Aorta (tissue), 5 donors: ENCODE measurements around the gene PLEKHG2. TPM values are rescaled to one million over a fixed set of nuclear protein-coding genes. Genes with fewer than 3 reads are reported as not detected.

Experiments
- ATAC-seq: fragments of 200-7000 bp; cut with Tn5 transposase; one replicate; pipeline ENCODE4 v1.9.1; 2022; ENCODE audit warnings: moderate library complexity; ENCODE audit not compliant: low FRiP score
- DNase-seq, 2 donors: peaks; one replicate each; pipeline ENCODE4 v3.0.0-alpha.2; 2020
- H3K27ac ChIP-seq, 2 donors: one replicate each; pipeline ENCODE4 v1.5.1; 2013; ENCODE audit warnings: low read length in 2 of 2, mild to moderate bottlenecking in 2 of 2, moderate library complexity in 2 of 2, control low read depth in 1 of 2, inconsistent platforms in 1 of 2, low read depth in 1 of 2
- H3K27me3 ChIP-seq, 2 donors: one replicate each; pipeline ENCODE4 v1.6.1; 2013; ENCODE audit warnings: control low read depth in 1 of 2, low read length in 1 of 2, mild to moderate bottlenecking in 1 of 2, moderate library complexity in 1 of 2; ENCODE audit not compliant: insufficient read depth in 2 of 2, control insufficient read depth in 1 of 2
- H3K36me3 ChIP-seq, 2 donors: one replicate each; pipeline ENCODE4 v1.6.1; 2013; ENCODE audit warnings: control low read depth in 1 of 2, low read length in 1 of 2, mild to moderate bottlenecking in 1 of 2; ENCODE audit not compliant: insufficient read depth in 2 of 2, control insufficient read depth in 1 of 2
- H3K4me1 ChIP-seq, 2 donors: one replicate each; pipeline ENCODE4 v1.6.1; 2013; ENCODE audit warnings: low read length in 2 of 2, control low read depth in 1 of 2, mild to moderate bottlenecking in 1 of 2, moderate library complexity in 1 of 2; ENCODE audit not compliant: insufficient read depth in 2 of 2, control insufficient read depth in 1 of 2
- H3K4me3 ChIP-seq, 2 donors: one replicate each; pipeline ENCODE4 v1.5.1; 2013; ENCODE audit warnings: low read length in 2 of 2, control low read depth in 1 of 2, mild to moderate bottlenecking in 1 of 2
- H3K9me3 ChIP-seq: one replicate; pipeline ENCODE4 v1.6.1; 2013; ENCODE audit warnings: mild to moderate bottlenecking, low read length; ENCODE audit not compliant: control insufficient read depth
- WGBS, 2 donors: extraction: QIAGEN DNeasy Blood & Tissue Kit; methylation state at CpG; one replicate each; pipeline ENCODE4 v1.1.7; 2013; 5-methylcytosine and 5-hydroxymethylcytosine counted together
- intact Hi-C, 2 donors: fragments of 100-400 bp; cut with DNase I; formaldehyde crosslinking; loops; one replicate each; pipeline versions ENCODE4 v1.14.2 to v1.15.0; 2022
- microRNA-seq, 2 donors: library from miRNA; unstranded; fragments of <30 nt; microRNA quantifications; one replicate each; pipeline ENCODE4 v1.2.0, GENCODE V29; 2020
- polyA plus RNA-seq, 2 donors: library from polyadenylated mRNA; stranded (reverse); fragments of 200-250 nt; gene quantifications; one replicate each; pipeline ENCODE4 v1.2.3, GENCODE V29; 2013
- total RNA-seq, 2 donors: library from RNA; stranded (reverse); fragmentation: NEBNext Ultra II Directional; extraction: Animal tissue kit (Norgen Biotek cat#: 25700); gene quantifications; one replicate each; pipeline ENCODE4 v1.2.1, GENCODE V29; 2021
- donor health status: healthy with polysubstance abuse.
- donor health status: Bipolar disorder and iron deficiency.
- donor health status: DM: no; HTN: no; CAD: no.
- donor health status: DM: no; HTN: no; CAD: no.
- donor health status: DM: yes; HTN: yes; CAD: no.

PLEKHG2 gene
- total and polyA plus RNA-seq, 4 donors, result 15.3 to 98.1 (median 80.4) TPM

DNA sequence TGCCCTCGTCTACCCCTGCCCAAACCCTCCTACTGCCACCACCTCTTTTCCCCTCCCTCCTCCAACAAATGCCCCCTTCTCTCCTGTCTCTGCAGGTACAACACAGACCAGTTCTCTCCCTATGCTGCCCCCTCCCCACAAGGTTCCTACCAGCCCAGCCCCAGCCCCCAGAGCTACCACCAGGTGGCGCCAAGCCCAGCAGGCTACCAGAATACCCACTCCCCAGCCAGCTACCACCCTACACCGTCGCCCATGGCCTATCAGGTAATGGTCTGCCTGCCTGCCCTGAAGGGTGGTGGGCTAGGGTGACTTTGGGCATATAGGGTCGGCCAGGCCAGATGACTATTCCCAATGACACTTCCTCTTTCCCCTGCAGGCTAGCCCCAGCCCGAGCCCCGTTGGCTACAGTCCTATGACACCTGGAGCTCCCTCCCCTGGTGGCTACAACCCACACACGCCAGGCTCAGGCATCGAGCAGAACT, 61.7 kb downstream of the PLEKHG2 start:
- H3K36me3 ChIP-seq, result peaks cover 0 to 10% of the 10 kb centered on the region in 2 donors
- ATAC-seq (peak; percentile 70), DNase-seq (peak in 1 of 2 donors; percentile 88)
- intact Hi-C loops, result loop anchor here (5.0 kb wide), 1 partner anchor 58 kb away; the partner anchor contains the start of gene EID2B (in 2 of the 2)
- no peak overlapping the region for H3K27ac ChIP-seq
- H3K4me1 ChIP-seq, result no peaks in the 10 kb centered on the region
- no peaks in the 10 kb centered on the region for H3K27me3 ChIP-seq
- 40 to 44% methylated on average over 8 to 9 of the region's 9 CpGs for WGBS, 2 donors
- no peaks in the 10 kb centered on the region for H3K9me3 ChIP-seq
- H3K4me3 ChIP-seq, result no peak overlapping the region

DNA sequence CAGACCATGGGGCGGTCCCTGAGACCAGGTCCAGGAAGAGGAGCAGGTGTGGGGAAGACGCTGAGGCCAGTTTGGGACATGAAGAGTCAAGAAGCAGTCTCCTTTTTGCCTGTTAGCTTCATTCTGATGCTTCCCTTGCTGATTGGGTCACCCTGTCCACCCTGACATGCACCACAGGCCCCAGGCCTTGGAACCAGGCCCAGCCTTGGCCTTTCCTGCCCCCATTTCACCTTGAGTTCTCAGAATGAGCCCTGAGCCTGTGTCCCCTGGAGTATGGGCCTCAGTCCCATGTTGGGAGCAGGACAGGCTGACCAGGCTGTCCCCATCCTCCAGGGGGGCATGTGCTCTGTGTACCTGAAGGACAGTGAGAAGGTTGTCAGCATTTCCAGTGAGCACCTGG, 63.3 kb downstream of the PLEKHG2 start:
- Histone ChIP-seq H3K27ac (no peak overlapping the region), H3K9me3 (no peaks in the 10 kb centered on the region), H3K4me3 (no peak overlapping the region), H3K4me1 (no peaks in the 10 kb centered on the region), H3K36me3 (peaks cover 0 to 5% of the 10 kb centered on the region in 2 donors), H3K27me3 (no peaks in the 10 kb centered on the region)
- intact Hi-C loops, result no loop called here
- ATAC-seq (no peak), DNase-seq (no peak)
- 91 to 98% methylated on average over 2 of the region's 2 CpGs for WGBS, 2 donors

Small RNAs within 50 kb of the gene (microRNA-seq; reads per million reads assigned to microRNA genes)
- 0 to 0.99 reads per million in 2 donors for gene MIR4530

Other genes with a start within 250 kb of the PLEKHG2 start
- not detected for gene NCCRP1, start 215.7 kb upstream of the PLEKHG2 start, total RNA-seq
- gene NCCRP1, start 215.7 kb upstream of the PLEKHG2 start, polyA plus RNA-seq, result under 1 TPM in 1 of 2 donors, not detected in 1; 0.38 TPM
- gene SYCN, start 208.4 kb upstream of the PLEKHG2 start, total RNA-seq, result not detected
- gene SYCN, start 208.4 kb upstream of the PLEKHG2 start, polyA plus RNA-seq, result 1 to 10 TPM in 1 of 2 donors, not detected in 1; 1.6 TPM
- not detected for gene IFNL3, start 167.7 kb upstream of the PLEKHG2 start, total RNA-seq
- not detected for gene IFNL3, start 167.7 kb upstream of the PLEKHG2 start, polyA plus RNA-seq
- not detected for gene IFNL4, start 163.8 kb upstream of the PLEKHG2 start, total RNA-seq
- not detected for gene IFNL4, start 163.8 kb upstream of the PLEKHG2 start, polyA plus RNA-seq
- not detected for gene IFNL2, start 144.3 kb upstream of the PLEKHG2 start, total RNA-seq
- gene IFNL2, start 144.3 kb upstream of the PLEKHG2 start, polyA plus RNA-seq, result not detected
- not detected for gene IFNL1, start 116.3 kb upstream of the PLEKHG2 start, total RNA-seq
- not detected for gene IFNL1, start 116.3 kb upstream of the PLEKHG2 start, polyA plus RNA-seq
- gene LRFN1, start 91.8 kb upstream of the PLEKHG2 start, total RNA-seq, result 1 to 10 TPM in 1 of 2 donors, under 1 TPM in 1; 0.45 to 1.8 TPM
- not detected for gene LRFN1, start 91.8 kb upstream of the PLEKHG2 start, polyA plus RNA-seq
- 10 to 100 TPM; 53.7 to 60.8 TPM for gene GMFG, start 76.6 kb upstream of the PLEKHG2 start, total RNA-seq
- gene GMFG, start 76.6 kb upstream of the PLEKHG2 start, polyA plus RNA-seq, result 10 to 100 TPM in 1 of 2 donors, 1 to 10 TPM in 1; 8.3 to 50.3 TPM
- gene SAMD4B, start 70.2 kb upstream of the PLEKHG2 start, total RNA-seq, result 100 to 1,000 TPM; 101 to 120 TPM
- 100 to 1,000 TPM in 1 of 2 donors, 10 to 100 TPM in 1; 33.6 to 109 TPM for gene SAMD4B, start 70.2 kb upstream of the PLEKHG2 start, polyA plus RNA-seq
- gene PAF1, start 21.6 kb upstream of the PLEKHG2 start, total RNA-seq, result 10 to 100 TPM; 33.9 to 34.5 TPM
- 10 to 100 TPM; 27.7 to 43.8 TPM for gene PAF1, start 21.6 kb upstream of the PLEKHG2 start, polyA plus RNA-seq
- 10 to 100 TPM; 28.9 to 35.1 TPM for gene MED29, start 21.3 kb upstream of the PLEKHG2 start, total RNA-seq
- 10 to 100 TPM; 26.0 to 29.7 TPM for gene MED29, start 21.3 kb upstream of the PLEKHG2 start, polyA plus RNA-seq
- 100 to 1,000 TPM; 205 to 955 TPM for gene ZFP36, start 5.8 kb upstream of the PLEKHG2 start, total RNA-seq
- 100 to 1,000 TPM; 124 to 360 TPM for gene ZFP36, start 5.8 kb upstream of the PLEKHG2 start, polyA plus RNA-seq
- 1,000 to 10,000 TPM; 1,268 to 1,273 TPM for gene RPS16, start 23.3 kb downstream of the PLEKHG2 start, total RNA-seq
- gene RPS16, start 23.3 kb downstream of the PLEKHG2 start, polyA plus RNA-seq, result 1,000 to 10,000 TPM; 3,270 to 4,459 TPM
- 100 to 1,000 TPM in 1 of 2 donors, 10 to 100 TPM in 1; 90.1 to 103 TPM for gene SUPT5H, start 32.9 kb downstream of the PLEKHG2 start, total RNA-seq
- 100 to 1,000 TPM in 1 of 2 donors, 10 to 100 TPM in 1; 56.1 to 170 TPM for gene SUPT5H, start 32.9 kb downstream of the PLEKHG2 start, polyA plus RNA-seq
- gene TIMM50, start 68.2 kb downstream of the PLEKHG2 start, total RNA-seq, result 10 to 100 TPM; 31.1 to 39.5 TPM
- 10 to 100 TPM; 20.0 to 61.8 TPM for gene TIMM50, start 68.2 kb downstream of the PLEKHG2 start, polyA plus RNA-seq
- not detected for gene DLL3, start 86.3 kb downstream of the PLEKHG2 start, total RNA-seq
- gene DLL3, start 86.3 kb downstream of the PLEKHG2 start, polyA plus RNA-seq, result not detected
- not detected for gene SELENOV, start 102.5 kb downstream of the PLEKHG2 start, total RNA-seq
- gene SELENOV, start 102.5 kb downstream of the PLEKHG2 start, polyA plus RNA-seq, result not detected
- gene EID2B, start 120.2 kb downstream of the PLEKHG2 start, total RNA-seq, result 1 to 10 TPM; 3.2 to 3.3 TPM
- gene EID2B, start 120.2 kb downstream of the PLEKHG2 start, polyA plus RNA-seq, result 1 to 10 TPM in 1 of 2 donors, under 1 TPM in 1; 0.75 to 6.0 TPM
- gene EID2, start 127.5 kb downstream of the PLEKHG2 start, total RNA-seq, result 10 to 100 TPM in 1 of 2 donors, 1 to 10 TPM in 1; 9.7 to 13.0 TPM
- gene EID2, start 127.5 kb downstream of the PLEKHG2 start, polyA plus RNA-seq, result 10 to 100 TPM in 1 of 2 donors, 1 to 10 TPM in 1; 8.0 to 12.6 TPM
- gene LGALS13, start 189.9 kb downstream of the PLEKHG2 start, total RNA-seq, result not detected
- not detected for gene LGALS13, start 189.9 kb downstream of the PLEKHG2 start, polyA plus RNA-seq
- not detected for gene LGALS16, start 243.2 kb downstream of the PLEKHG2 start, total RNA-seq
- not detected for gene LGALS16, start 243.2 kb downstream of the PLEKHG2 start, polyA plus RNA-seq